NCI-H1105 (cell line): ENCODE results near the gene DNASE1L2.
"Not testable (repeated sequence)": the region's sequence is repeated elsewhere in the genome, so short reads cannot be mapped to it uniquely, and the experiment has no call there.

Experiments
- DNase-seq: peaks from one replicate; lab custom pipeline; 2025; lab: John Stamatoyannopoulos, UW

Gene DNASE1L2

DNA sequence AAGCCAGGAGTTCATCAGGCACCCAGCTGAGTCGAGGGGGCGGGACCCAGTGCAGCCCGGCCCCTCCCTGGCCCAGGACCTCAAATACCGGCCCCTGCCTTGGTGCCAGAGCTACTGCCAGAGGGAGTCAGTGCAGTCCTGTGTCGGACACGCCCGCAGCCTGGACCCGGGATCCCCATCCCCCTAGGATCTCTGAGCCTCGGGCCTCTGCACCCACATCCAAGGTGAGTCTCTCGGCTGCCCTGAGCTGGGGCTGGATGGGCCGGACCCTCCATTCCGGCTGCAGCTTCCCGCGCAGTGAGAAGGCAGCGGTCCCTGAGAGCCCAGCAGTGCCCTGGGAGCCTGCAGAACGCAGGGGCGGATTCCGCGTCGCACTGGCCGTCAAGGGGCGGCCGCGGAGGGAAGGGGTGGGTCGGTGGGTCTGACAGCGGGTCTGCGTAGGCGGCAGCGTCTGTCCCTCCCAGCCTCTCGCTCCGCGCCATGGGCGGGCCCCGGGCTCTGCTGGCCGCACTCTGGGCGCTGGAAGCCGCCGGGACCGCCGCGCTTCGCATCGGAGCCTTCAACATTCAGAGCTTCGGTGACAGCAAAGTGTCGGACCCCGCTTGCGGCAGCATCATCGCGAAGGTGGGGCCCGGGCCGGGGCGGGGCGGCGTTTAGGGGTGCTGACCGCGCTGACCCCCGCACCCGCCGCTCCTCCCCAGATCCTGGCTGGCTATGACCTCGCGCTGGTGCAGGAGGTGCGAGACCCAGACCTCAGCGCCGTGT, at the start of gene DNASE1L2:
Gene DNASE1L2 (plus strand): TSS at position 108 of the 765 bp plus-strand sequence. CDS start 373 bp downstream, at position 481.
- no peak for DNase-seq

DNA sequence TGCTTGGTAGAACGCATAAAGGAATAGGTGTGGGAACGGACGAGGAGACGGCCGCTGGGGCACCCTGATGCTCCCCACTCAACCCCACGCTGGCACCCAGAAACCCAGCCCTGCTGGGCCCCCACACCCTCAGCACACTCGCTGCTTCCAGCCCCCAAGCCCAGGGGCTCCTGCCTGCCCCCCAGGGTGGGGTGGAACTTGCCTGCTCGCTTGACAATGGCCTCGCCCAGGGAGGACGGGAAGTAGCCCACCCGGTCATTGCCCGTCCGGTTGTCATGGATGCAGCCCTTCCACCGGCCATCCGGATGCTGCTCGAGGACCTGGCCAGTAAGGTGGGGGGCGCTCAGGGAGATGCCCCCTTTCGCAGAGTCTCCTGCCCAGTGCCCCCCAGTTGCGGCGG, 49.7 kb upstream of the DNASE1L2 start:
- no peak for DNase-seq

DNA sequence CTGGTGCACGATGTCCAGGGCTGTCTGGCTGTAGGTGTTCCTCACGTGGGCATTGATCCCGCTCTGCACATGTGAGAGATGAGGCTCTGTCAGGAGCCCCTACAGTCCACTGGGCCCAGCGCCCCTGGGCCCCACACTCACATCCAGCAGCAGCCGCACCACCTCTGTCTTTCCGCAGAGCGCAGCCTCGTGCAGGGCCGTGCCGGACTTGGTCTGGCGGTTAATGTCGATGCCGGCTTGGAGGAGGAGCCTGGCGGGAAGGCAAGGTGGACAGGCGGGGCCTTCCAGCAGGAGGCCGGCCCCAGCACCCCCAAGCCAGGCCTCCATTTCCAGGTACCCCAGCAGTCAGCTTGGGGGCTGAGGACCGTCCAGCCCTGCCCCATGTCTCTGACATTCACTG, 49.0 kb upstream of the DNASE1L2 start:
- no peak for DNase-seq

DNA sequence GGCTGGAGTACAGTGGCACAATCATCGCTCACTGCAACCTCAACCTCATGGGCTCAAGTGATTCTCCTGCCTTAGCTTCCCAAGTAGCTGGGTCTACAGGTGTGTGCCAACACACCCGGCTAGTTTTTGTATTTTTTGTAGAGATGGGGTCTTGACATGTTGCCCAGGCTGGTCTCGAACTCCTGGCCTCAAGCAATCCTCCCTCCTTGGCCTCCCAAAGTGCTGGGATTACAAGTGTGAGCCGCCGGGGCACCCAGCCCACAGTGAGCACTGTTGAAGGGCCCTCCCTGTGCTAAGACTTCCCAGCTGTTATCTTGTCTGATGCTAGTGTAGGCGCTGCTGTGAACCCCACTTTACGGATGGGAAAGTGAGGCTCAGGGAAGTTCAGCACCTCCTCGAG, 47.8 kb upstream of the DNASE1L2 start:
- DNase-seq, result no peak

DNA sequence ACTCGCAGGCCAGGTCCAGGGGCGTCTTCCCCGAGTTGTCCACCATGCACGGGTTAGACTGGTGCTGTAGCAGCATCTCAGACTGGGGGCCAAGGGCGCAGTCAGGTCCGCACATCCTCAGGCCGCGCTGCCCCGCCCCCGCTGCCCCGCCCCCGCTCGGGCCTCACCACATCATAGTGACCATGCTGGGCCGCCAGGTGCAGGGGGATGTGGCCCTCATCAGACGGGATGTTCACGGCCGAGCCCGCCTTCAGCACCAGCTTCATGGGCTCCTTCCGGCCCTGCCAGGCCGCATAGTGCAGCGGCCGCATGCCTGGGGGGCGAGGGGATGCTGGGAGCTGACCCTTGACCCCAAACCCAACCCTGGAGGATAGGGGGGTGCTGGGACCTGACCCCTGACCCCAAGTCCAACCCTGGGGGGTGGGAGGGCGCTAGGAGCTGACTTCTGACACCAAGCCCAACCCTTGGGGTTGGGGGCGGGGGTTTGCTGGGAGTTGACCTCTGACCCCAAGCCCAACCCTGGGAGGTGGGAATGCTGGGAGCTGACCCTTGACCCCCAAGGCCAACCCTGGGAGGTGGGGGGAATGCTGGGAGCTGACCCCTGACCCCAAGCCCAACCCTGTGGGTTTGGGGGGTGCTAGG, 46.9 kb upstream of the DNASE1L2 start:
- no peak for DNase-seq

GRCh38 chr16:2190002-2190658, 46.1 kb upstream of the DNASE1L2 start:
- DNase-seq, result no peak

- DNase-seq, result no peak
Observed at GRCh38 chr16:2190659-2191445, 45.4 kb upstream of the DNASE1L2 start.

- no peak for DNase-seq
Observed at GRCh38 chr16:2191446-2191706, 44.9 kb upstream of the DNASE1L2 start.

DNA sequence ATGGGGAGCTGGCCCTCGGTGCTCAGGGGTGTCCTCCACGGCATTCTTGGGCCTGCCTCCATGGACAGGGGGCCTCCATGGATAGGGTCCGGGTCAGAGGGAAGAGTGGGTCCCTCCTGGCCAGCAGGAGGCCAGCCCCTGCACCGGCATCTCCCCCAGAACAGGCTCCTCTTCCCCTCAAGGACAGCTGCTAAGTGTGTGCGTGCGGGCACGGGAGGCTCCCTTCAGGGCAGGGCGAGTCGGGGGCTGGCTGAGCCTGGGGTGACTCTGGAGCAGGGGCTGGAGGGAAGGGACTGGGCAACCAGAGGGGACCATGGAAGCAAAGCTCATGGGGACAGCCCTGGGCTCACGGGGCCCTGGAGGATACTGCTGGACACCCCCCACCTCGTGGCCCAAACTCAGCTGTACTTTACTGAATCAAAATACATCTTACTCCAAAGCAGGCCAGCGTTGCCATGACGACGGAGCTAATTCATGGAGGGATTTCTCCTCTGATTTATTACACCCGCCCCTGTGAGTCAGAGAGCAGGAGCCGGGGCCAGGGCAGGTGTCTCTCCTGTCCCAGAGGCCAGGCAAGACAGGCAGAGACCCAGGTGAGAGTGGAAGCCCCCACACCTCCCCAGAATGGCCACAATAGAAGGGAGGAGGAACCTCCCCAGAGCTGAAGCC, 41.9 kb upstream of the DNASE1L2 start:
- DNase-seq, result no peak

DNA sequence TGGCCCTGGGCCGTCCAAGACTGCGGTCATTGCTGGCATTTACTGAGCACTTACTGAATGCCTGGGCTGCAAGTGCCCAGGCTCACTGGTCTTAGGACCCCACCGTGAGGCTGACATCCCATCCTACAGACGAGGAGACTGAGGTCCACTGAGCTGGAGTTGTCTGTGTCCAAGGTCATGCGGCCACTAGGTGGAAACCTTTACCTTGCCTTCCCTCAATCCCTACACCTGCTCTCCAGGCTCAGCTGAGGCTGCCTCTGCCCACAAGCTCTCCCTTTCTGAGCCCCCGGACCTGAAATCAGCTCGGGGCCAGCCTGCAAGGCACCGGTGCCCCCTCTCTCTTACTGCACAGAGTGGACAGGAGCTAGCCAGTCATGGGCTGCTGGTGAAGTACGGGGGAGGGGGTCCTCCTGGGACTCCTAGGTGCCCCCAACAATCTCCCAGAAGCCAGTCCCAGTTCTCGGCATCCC, 41.4 kb upstream of the DNASE1L2 start:
- DNase-seq, result peak; percentile 27

- DNase-seq, result no peak
Observed at GRCh38 chr16:2195322-2196161, 40.7 kb upstream of the DNASE1L2 start.

GRCh38 chr16:2196162-2196980, 39.9 kb upstream of the DNASE1L2 start, which contains the start of gene CASKIN1:
TSS of gene CASKIN1 (minus strand) at chr16:2196605. CDS start at chr16:2196432, 173 bp downstream.
- DNase-seq, result no peak

- DNase-seq, result no peak
Observed at GRCh38 chr16:2196981-2197511, 39.2 kb upstream of the DNASE1L2 start.

- DNase-seq, result no peak
Observed at GRCh38 chr16:2197765-2198164, 38.5 kb upstream of the DNASE1L2 start.

- DNase-seq, result no peak
Observed at GRCh38 chr16:2198283-2198682, 38.0 kb upstream of the DNASE1L2 start.

DNA sequence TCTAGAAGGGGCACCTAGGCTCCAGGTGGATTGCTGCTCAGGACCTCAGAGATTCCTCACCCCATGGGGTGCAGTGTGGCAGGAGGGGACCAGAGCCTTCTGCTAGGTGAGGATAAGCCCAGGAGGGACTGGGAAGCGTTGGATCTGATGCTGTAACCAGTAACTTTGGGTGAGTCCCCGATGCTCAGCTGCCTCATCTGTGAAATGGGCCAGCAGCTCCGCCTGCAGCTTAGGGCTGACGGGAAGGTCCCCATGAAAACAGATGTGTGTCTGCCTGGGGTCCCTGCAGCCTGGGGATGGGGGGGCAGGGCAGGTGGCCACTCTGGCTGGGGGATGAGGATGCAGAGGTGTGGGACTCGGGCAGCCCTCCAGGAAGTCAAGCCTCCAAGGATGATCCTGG, 37.1 kb upstream of the DNASE1L2 start:
- DNase-seq, result no peak

- no peak for DNase-seq
Observed at GRCh38 chr16:2199621-2200139, 36.6 kb upstream of the DNASE1L2 start.

GRCh38 chr16:2200313-2200712, 35.9 kb upstream of the DNASE1L2 start:
- no peak for DNase-seq

DNA sequence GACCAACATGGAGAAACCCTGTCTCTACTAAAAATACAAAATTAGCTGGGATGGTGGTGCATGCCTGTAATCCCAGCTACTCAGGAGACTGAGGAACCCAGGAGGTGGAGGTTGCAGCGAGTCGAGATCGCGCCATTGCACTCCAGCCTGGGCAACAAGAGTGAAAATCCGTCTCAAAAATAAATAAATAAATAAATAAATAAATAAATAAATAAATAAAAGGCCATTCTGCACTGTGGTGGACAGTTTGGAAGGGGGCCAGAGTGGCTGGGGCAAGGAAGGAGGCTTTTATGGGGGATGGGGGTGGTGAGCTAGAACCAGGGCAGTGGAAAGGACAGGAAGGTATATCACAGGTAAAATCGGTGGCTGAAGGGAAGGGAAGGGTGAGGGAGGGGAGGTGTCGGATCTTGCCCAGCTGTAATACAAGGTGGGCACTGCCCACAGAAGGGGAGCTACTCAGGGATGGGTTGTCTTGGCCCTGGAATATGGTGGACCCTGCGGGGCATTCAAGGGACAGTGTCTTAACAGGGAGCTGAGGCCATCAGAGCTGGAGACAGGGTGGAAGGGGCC, 33.0 kb upstream of the DNASE1L2 start:
- DNase-seq, result not testable (repeated sequence)
